Measurements from ENCODE around the gene IMPDH2. TPM values are rescaled to one million over a fixed set of nuclear protein-coding genes. Genes with fewer than 3 reads are reported as not detected.

The IMPDH2 gene
- total and polyA plus RNA-seq, 7 donors: 82.8 to 397 (median 214) TPM

DNA sequence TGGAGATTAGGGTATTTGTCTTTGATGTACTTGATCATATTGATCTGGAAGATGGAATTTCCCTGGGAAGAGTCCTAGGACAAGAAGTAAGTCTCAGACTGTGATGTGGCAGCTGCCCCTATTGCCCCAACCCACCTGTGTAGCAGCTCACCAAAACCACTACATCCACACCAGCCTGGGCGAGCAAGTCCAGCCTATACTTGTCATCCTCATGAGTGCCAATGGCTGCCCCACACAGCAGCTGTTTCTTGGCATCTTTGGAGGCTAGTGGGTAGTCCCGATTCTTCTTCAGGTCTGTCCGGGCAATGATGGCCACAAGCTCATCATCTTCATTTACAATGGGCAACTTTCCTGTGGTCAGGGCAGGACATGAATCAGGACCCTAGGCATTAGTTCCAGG, 2.7 kb downstream of the IMPDH2 start:
- TF ChIP-seq, protein P1, sequence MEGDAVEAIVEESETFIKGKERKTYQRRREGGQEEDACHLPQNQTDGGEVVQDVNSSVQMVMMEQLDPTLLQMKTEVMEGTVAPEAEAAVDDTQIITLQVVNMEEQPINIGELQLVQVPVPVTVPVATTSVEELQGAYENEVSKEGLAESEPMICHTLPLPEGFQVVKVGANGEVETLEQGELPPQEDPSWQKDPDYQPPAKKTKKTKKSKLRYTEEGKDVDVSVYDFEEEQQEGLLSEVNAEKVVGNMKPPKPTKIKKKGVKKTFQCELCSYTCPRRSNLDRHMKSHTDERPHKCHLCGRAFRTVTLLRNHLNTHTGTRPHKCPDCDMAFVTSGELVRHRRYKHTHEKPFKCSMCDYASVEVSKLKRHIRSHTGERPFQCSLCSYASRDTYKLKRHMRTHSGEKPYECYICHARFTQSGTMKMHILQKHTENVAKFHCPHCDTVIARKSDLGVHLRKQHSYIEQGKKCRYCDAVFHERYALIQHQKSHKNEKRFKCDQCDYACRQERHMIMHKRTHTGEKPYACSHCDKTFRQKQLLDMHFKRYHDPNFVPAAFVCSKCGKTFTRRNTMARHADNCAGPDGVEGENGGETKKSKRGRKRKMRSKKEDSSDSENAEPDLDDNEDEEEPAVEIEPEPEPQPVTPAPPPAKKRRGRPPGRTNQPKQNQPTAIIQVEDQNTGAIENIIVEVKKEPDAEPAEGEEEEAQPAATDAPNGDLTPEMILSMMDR (IDR thresholded peaks at IDR 0.05): no peak
- Histone ChIP-seq H3K9me3 (no peaks in the 10 kb centered on the region), H3K27ac (peak overlapping the region; percentile 48), H3K4me1 (peaks cover 48% of the 10 kb centered on the region), H3K27me3 (ENCODE audit: insufficient read depth in 3 of 3, low read length in 2 of 3) (no peaks in the 10 kb centered on the region), H3K4me3 (no peak overlapping the region), H3K36me3 (ENCODE audit: insufficient read depth in 1 of 2, low read depth in 1 of 2) (peaks cover 7 to 71% of the 10 kb centered on the region in 2 donors)
- 43 to 73% (median 56%) methylated on average over 3 of the region's 3 CpGs for WGBS, 3 donors
- intact Hi-C loops (cut with DNase I): no loop called here
- ATAC-seq (no peak), DNase-seq (no peak)

DNA sequence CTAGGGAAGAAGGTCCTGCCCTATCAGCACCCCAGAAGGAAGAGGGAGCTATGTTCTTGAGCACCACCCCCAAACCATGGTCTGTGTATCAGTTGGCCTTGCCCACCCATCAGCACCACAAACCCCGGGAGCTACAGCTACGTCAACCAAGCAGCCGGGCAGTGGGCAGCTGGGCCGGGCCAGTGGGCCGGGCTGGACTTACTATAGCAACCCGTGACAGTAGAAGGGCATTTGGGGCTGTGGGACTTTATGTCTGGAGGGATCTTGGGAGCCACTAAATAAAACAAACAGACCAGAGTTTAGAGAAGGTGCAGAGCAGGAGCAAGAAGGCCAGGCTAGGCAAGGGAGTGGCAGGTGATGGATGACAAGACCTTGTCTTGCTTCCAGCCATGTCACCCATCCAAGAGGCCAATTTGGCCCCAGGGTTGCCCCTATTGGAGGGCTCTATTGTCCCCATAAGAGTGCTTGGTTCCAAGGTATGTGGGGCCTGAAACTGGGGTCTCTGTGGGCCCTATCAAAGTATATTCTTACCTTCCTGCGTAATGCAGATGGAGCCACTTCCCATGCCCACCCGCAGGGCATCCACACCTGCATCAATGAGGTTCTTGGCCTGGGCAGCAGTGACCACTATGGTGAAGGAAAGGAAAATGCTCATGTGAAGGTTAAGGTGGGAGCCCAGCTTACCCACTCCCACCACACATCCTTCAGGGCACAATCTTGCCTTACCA, 3.2 kb downstream of the IMPDH2 start:
- no peaks in the 10 kb centered on the region for H3K27me3 ChIP-seq (ENCODE audit: insufficient read depth in 3 of 3, low read length in 2 of 3)
- H3K9me3 ChIP-seq: no peaks in the 10 kb centered on the region
- H3K4me3 ChIP-seq: no peak overlapping the region
- peaks cover 48% of the 10 kb centered on the region for H3K4me1 ChIP-seq
- TF ChIP-seq, protein P1 (IDR thresholded peaks at IDR 0.05): no peak
- DNase-seq (peak in 1 of 2 donors; percentile 48), ATAC-seq (no peak)
- H3K36me3 ChIP-seq (ENCODE audit: insufficient read depth in 1 of 2, low read depth in 1 of 2): peaks cover 5 to 65% of the 10 kb centered on the region in 2 donors
- intact Hi-C loops (cut with DNase I): no loop called here
- H3K27ac ChIP-seq: peak overlapping the region; percentile 48
- WGBS, 3 donors: 67 to 87% (median 72%) methylated on average over 8 of the region's 8 CpGs

DNA sequence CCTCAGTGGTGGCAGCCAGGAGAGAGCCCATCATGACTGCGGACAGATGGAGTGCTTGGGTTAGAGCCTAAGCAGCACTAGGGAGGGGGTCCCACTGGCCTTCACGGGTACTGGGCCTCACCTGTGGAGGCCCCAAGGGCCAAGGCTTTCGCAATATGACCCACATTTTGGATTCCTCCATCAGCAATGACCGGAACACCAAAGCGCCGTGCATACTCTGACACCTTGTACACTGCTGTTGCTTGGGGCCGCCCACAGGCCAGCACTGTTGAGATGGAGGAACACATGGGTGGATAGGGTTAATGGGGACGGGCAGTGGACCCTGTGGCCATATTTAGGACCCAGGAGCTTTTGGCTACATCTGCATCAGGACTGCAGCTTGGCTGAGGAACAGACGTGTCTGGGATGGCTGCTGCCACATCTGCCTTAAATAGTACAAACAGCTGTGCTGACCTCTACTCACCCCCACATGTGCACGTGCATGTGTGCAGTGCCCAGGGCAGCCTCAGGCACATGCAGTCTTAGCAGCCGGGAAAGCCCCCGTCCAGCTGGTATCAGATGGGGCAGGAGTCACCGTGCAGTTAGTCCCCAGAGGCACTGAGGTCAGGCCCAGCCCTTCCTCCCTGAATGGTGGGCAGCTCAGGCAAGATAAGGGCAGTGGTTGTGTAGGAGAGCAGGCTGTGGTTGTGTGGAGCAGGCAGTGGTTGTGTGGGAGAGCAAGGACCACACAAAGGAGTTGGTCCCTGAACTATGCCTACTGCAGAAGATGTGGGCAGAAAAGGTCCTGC, 4.0 kb downstream of the IMPDH2 start:
- ATAC-seq (no peak), DNase-seq (peak in 1 of 2 donors; percentile 50)
- Histone ChIP-seq H3K27me3 (ENCODE audit: insufficient read depth in 3 of 3, low read length in 2 of 3) (no peaks in the 10 kb centered on the region), H3K27ac (no peak overlapping the region), H3K36me3 (ENCODE audit: insufficient read depth in 1 of 2, low read depth in 1 of 2) (peaks cover 5 to 58% of the 10 kb centered on the region in 2 donors), H3K9me3 (no peaks in the 10 kb centered on the region), H3K4me1 (peaks cover 52% of the 10 kb centered on the region), H3K4me3 (no peak overlapping the region)
- TF ChIP-seq, protein P1 (IDR thresholded peaks at IDR 0.05): no peak
- intact Hi-C loops (cut with DNase I): no loop called here
- 45 to 51% (median 46%) methylated on average over 13 of the region's 13 CpGs for WGBS, 3 donors

DNA sequence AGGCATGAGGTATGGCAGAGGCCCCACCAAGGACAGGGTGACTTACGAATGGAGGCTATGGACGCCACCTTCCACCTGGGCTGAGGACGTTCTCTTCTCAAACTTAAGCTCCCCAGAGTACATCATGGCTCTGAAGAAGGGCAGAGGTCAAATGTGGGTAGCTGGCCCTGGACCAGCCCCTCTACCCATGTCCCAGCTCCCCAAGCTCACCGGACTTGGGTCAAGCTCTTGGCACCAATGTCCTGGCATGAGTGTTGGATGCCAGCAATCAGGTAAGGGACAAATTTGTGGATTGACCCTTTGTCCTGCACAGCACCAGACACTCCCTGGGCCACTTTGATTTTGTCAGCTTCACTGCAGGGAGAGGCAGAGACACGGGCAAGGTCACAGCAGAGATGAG, 4.7 kb downstream of the IMPDH2 start:
- Histone ChIP-seq H3K27ac (no peak overlapping the region), H3K4me3 (no peak overlapping the region), H3K27me3 (ENCODE audit: insufficient read depth in 3 of 3, low read length in 2 of 3) (no peaks in the 10 kb centered on the region), H3K4me1 (peaks cover 58% of the 10 kb centered on the region), H3K9me3 (no peaks in the 10 kb centered on the region), H3K36me3 (ENCODE audit: insufficient read depth in 1 of 2, low read depth in 1 of 2) (peaks cover 5 to 53% of the 10 kb centered on the region in 2 donors)
- DNase-seq (no peak), ATAC-seq (no peak)
- TF ChIP-seq, protein P1 (IDR thresholded peaks at IDR 0.05): no peak
- intact Hi-C loops (cut with DNase I): no loop called here
- 48 to 67% (median 50%) methylated on average over 5 of the region's 5 CpGs for WGBS, 3 donors
